ENCODE measurements around the gene PLA2G4E. TPM values are rescaled to one million over a fixed set of nuclear protein-coding genes. Genes with fewer than 3 reads are reported as not detected.
A peak's percentile ranks its signal among the peaks of the same experiment; 100 is the strongest.

The PLA2G4E gene
- total and polyA plus RNA-seq, 2 experiments from 2014 or later, result not detected

DNA sequence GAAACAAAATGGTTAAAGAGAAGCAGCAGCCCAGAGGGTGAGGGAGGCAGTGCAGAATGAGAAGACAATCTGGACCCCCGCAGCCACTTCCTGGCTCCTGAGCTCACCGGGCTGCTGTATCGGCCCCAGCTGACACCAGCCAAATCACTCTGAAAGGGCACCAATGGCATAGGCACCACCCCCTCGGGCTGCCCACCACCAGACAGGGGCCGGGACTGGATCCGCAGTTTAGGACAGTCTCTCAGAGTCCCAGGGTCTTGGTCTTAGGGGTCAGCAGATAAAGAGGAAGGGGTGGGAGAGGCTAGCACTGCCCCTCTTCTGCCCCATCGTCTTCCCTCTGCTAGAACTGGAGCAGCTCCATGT, 30.6 kb downstream of the PLA2G4E start:
- H3K4me1 ChIP-seq (ENCODE audit: insufficient read depth), result peaks cover 8% of the 10 kb centered on the region; the same call in 1 of the 2 replicates
- peaks cover 7% of the 10 kb centered on the region for H3K4me1 Mint-ChIP-seq
- no peaks in the 10 kb centered on the region for H3K27me3 ChIP-seq (ENCODE audit: insufficient read depth)
- no peaks in the 10 kb centered on the region for H3K36me3 Mint-ChIP-seq (ENCODE audit: low read depth)
- no peak for TF ChIP-seq ZNF331 (CRISPR knock-in tag; IDR thresholded peaks at IDR 0.05; ENCODE audit: low read depth)
- TF ChIP-seq EZH2phosphoT487 (IDR thresholded peaks at IDR 0.05; ENCODE audit: unreplicated experiment), result no peak
- TF ChIP-seq JUNB (IDR thresholded peaks at IDR 0.05; ENCODE audit: unreplicated experiment), result no peak
- TF ChIP-seq POLR2AphosphoS5 (IDR thresholded peaks at IDR 0.05; ENCODE audit: low read depth), result no peak
- TF ChIP-seq CREB1 (CRISPR knock-in tag; IDR thresholded peaks at IDR 0.05; ENCODE audit: low read depth), result no peak
- TF ChIP-seq, protein P1, sequence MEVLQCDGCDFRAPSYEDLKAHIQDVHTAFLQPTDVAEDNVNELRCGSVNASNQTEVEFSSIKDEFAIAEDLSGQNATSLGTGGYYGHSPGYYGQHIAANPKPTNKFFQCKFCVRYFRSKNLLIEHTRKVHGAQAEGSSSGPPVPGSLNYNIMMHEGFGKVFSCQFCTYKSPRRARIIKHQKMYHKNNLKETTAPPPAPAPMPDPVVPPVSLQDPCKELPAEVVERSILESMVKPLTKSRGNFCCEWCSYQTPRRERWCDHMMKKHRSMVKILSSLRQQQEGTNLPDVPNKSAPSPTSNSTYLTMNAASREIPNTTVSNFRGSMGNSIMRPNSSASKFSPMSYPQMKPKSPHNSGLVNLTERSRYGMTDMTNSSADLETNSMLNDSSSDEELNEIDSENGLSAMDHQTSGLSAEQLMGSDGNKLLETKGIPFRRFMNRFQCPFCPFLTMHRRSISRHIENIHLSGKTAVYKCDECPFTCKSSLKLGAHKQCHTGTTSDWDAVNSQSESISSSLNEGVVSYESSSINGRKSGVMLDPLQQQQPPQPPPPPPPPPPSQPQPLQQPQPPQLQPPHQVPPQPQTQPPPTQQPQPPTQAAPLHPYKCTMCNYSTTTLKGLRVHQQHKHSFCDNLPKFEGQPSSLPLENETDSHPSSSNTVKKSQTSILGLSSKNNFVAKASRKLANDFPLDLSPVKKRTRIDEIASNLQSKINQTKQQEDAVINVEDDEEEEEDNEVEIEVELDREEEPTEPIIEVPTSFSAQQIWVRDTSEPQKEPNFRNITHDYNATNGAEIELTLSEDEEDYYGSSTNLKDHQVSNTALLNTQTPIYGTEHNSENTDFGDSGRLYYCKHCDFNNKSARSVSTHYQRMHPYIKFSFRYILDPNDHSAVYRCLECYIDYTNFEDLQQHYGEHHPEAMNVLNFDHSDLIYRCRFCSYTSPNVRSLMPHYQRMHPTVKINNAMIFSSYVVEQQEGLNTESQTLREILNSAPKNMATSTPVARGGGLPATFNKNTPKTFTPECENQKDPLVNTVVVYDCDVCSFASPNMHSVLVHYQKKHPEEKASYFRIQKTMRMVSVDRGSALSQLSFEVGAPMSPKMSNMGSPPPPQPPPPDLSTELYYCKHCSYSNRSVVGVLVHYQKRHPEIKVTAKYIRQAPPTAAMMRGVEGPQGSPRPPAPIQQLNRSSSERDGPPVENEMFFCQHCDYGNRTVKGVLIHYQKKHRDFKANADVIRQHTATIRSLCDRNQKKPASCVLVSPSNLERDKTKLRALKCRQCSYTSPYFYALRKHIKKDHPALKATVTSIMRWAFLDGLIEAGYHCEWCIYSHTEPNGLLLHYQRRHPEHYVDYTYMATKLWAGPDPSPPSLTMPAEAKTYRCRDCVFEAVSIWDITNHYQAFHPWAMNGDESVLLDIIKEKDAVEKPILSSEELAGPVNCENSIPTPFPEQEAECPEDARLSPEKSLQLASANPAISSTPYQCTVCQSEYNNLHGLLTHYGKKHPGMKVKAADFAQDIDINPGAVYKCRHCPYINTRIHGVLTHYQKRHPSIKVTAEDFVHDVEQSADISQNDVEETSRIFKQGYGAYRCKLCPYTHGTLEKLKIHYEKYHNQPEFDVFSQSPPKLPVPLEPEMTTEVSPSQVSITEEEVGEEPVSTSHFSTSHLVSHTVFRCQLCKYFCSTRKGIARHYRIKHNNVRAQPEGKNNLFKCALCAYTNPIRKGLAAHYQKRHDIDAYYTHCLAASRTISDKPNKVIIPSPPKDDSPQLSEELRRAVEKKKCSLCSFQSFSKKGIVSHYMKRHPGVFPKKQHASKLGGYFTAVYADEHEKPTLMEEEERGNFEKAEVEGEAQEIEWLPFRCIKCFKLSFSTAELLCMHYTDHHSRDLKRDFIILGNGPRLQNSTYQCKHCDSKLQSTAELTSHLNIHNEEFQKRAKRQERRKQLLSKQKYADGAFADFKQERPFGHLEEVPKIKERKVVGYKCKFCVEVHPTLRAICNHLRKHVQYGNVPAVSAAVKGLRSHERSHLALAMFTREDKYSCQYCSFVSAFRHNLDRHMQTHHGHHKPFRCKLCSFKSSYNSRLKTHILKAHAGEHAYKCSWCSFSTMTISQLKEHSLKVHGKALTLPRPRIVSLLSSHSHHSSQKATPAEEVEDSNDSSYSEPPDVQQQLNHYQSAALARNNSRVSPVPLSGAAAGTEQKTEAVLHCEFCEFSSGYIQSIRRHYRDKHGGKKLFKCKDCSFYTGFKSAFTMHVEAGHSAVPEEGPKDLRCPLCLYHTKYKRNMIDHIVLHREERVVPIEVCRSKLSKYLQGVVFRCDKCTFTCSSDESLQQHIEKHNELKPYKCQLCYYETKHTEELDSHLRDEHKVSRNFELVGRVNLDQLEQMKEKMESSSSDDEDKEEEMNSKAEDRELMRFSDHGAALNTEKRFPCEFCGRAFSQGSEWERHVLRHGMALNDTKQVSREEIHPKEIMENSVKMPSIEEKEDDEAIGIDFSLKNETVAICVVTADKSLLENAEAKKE (CRISPR knock-in tag; IDR thresholded peaks at IDR 0.05), result no peak
- no peak for TF ChIP-seq NANOG (IDR thresholded peaks at IDR 0.05; ENCODE audit: borderline replicate concordance)
- TF ChIP-seq, protein P2, sequence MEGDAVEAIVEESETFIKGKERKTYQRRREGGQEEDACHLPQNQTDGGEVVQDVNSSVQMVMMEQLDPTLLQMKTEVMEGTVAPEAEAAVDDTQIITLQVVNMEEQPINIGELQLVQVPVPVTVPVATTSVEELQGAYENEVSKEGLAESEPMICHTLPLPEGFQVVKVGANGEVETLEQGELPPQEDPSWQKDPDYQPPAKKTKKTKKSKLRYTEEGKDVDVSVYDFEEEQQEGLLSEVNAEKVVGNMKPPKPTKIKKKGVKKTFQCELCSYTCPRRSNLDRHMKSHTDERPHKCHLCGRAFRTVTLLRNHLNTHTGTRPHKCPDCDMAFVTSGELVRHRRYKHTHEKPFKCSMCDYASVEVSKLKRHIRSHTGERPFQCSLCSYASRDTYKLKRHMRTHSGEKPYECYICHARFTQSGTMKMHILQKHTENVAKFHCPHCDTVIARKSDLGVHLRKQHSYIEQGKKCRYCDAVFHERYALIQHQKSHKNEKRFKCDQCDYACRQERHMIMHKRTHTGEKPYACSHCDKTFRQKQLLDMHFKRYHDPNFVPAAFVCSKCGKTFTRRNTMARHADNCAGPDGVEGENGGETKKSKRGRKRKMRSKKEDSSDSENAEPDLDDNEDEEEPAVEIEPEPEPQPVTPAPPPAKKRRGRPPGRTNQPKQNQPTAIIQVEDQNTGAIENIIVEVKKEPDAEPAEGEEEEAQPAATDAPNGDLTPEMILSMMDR (conservative IDR thresholded peaks at IDR 0.05; ENCODE audit: low read depth in 2 of 2), result no peak
- no peak for TF ChIP-seq STAT1 (IDR thresholded peaks at IDR 0.05; ENCODE audit: unreplicated experiment)
- TF ChIP-seq, protein P3, sequence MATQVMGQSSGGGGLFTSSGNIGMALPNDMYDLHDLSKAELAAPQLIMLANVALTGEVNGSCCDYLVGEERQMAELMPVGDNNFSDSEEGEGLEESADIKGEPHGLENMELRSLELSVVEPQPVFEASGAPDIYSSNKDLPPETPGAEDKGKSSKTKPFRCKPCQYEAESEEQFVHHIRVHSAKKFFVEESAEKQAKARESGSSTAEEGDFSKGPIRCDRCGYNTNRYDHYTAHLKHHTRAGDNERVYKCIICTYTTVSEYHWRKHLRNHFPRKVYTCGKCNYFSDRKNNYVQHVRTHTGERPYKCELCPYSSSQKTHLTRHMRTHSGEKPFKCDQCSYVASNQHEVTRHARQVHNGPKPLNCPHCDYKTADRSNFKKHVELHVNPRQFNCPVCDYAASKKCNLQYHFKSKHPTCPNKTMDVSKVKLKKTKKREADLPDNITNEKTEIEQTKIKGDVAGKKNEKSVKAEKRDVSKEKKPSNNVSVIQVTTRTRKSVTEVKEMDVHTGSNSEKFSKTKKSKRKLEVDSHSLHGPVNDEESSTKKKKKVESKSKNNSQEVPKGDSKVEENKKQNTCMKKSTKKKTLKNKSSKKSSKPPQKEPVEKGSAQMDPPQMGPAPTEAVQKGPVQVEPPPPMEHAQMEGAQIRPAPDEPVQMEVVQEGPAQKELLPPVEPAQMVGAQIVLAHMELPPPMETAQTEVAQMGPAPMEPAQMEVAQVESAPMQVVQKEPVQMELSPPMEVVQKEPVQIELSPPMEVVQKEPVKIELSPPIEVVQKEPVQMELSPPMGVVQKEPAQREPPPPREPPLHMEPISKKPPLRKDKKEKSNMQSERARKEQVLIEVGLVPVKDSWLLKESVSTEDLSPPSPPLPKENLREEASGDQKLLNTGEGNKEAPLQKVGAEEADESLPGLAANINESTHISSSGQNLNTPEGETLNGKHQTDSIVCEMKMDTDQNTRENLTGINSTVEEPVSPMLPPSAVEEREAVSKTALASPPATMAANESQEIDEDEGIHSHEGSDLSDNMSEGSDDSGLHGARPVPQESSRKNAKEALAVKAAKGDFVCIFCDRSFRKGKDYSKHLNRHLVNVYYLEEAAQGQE (IDR thresholded peaks at IDR 0.05; ENCODE audit: unreplicated experiment), result no peak
- no peak for TF ChIP-seq ZNF114 (CRISPR knock-in tag; IDR thresholded peaks at IDR 0.05)
- TF ChIP-seq, protein P4, sequence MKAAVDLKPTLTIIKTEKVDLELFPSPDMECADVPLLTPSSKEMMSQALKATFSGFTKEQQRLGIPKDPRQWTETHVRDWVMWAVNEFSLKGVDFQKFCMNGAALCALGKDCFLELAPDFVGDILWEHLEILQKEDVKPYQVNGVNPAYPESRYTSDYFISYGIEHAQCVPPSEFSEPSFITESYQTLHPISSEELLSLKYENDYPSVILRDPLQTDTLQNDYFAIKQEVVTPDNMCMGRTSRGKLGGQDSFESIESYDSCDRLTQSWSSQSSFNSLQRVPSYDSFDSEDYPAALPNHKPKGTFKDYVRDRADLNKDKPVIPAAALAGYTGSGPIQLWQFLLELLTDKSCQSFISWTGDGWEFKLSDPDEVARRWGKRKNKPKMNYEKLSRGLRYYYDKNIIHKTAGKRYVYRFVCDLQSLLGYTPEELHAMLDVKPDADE (IDR thresholded peaks at IDR 0.05), result no peak
- TF ChIP-seq EZH2 (IDR thresholded peaks at IDR 0.05; ENCODE audit: low read depth, unreplicated experiment), result no peak
- DNase-seq (ENCODE audit: low spot score) (no peak), ATAC-seq (no peak)
- H3K27ac Mint-ChIP-seq, result no peak overlapping the region
- peak overlapping the region; percentile 97; the same call in 1 of the 2 replicates for H2AFZ ChIP-seq
- H3K27me3 Mint-ChIP-seq (ENCODE audit: insufficient read depth, low read depth, poor library complexity), result peaks cover 7% of the 10 kb centered on the region
- H3K4me3 ChIP-seq, result no peak overlapping the region
- no peaks in the 10 kb centered on the region for H3K36me3 ChIP-seq (ENCODE audit: insufficient read depth)
- no peaks in the 10 kb centered on the region for H3K9me3 Mint-ChIP-seq
- no peaks in the 10 kb centered on the region for H3F3A ChIP-seq (replicated peaks; ENCODE audit: low read depth)
- H3K79me2 ChIP-seq (replicated peaks; ENCODE audit: insufficient read depth), result no peaks in the 10 kb centered on the region
- H4K20me1 ChIP-seq (replicated peaks; ENCODE audit: insufficient read depth), result no peaks in the 10 kb centered on the region
- H3K27ac ChIP-seq (ENCODE audit: low read depth), result no peak overlapping the region
- no peak overlapping the region; the same call in 2 of the 3 replicates for H3K4me3 Mint-ChIP-seq
- H3K9me2 ChIP-seq (ENCODE audit: insufficient read depth), result no peaks in the 10 kb centered on the region
- H3K4me2 ChIP-seq, result no peak overlapping the region
